ENCODE data around the gene TBCC.

DNA sequence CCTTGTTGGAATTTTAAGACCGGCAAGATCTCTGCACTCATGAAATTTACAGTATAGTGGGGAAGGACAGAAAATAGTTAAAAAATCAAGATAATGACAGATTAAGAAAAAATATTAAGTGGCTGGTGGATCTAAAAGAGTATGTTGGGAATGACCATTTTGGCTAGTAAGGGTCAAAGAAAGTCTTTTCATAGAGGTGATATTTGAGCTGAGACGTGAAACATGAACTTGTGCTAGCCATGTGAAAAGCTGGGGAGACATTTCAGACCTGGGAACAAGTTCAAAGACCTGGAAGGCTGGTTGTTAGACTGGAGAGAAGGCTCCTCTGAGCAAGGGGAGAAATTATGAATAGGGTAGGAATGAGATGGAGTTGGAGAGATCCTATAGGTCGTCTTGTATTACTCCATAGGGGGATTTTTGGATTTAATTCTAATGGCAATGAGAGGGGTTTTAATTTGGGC, 40.7 kb upstream of the TBCC start:
- TF ChIP-seq, protein P1, sequence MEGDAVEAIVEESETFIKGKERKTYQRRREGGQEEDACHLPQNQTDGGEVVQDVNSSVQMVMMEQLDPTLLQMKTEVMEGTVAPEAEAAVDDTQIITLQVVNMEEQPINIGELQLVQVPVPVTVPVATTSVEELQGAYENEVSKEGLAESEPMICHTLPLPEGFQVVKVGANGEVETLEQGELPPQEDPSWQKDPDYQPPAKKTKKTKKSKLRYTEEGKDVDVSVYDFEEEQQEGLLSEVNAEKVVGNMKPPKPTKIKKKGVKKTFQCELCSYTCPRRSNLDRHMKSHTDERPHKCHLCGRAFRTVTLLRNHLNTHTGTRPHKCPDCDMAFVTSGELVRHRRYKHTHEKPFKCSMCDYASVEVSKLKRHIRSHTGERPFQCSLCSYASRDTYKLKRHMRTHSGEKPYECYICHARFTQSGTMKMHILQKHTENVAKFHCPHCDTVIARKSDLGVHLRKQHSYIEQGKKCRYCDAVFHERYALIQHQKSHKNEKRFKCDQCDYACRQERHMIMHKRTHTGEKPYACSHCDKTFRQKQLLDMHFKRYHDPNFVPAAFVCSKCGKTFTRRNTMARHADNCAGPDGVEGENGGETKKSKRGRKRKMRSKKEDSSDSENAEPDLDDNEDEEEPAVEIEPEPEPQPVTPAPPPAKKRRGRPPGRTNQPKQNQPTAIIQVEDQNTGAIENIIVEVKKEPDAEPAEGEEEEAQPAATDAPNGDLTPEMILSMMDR (IDR thresholded peaks at IDR 0.05; ENCODE audit: low read length), result no peak
- TF ChIP-seq EZH2 (optimal IDR thresholded peaks at IDR 0.05; ENCODE audit: low read depth, low read length) (no peak), EZH2phosphoT487 (IDR thresholded peaks at IDR 0.05; ENCODE audit: low read length) (no peak)

Data from MM.1S (cell line).